ENCODE measurements around the gene MPP2.

Gene MPP2

GRCh38 chr17:43829738-43830137 is 77.6 kb downstream of the MPP2 start:
- Histone ChIP-seq H3K36me3 (ENCODE audit: low read depth) (peaks cover 63% of the 10 kb centered on the region), H3K9me3 (ENCODE audit: severe bottlenecking) (no peaks in the 10 kb centered on the region), H3K27ac (ENCODE audit: poor library complexity, severe bottlenecking) (no peak overlapping the region), H3K4me3 (ENCODE audit: severe bottlenecking) (no peak overlapping the region), H3K4me1 (ENCODE audit: insufficient read depth, poor library complexity, severe bottlenecking) (peaks cover 4% of the 10 kb centered on the region), H3K27me3 (ENCODE audit: insufficient read depth, poor library complexity, severe bottlenecking) (no peaks in the 10 kb centered on the region)
- no peak for TF ChIP-seq CTCF (IDR thresholded peaks at IDR 0.05; ENCODE audit: poor library complexity, severe bottlenecking)
- no peak for DNase-seq (ENCODE audit: low spot score)
- ATAC-seq (ENCODE audit: low read depth): no peak

GRCh38 chr17:43827596-43827995 is 79.7 kb downstream of the MPP2 start:
- H3K27me3 ChIP-seq (ENCODE audit: insufficient read depth, poor library complexity, severe bottlenecking): no peaks in the 10 kb centered on the region
- no peak overlapping the region for H3K4me3 ChIP-seq (ENCODE audit: severe bottlenecking)
- peaks cover 4% of the 10 kb centered on the region for H3K4me1 ChIP-seq (ENCODE audit: insufficient read depth, poor library complexity, severe bottlenecking)
- H3K27ac ChIP-seq (ENCODE audit: poor library complexity, severe bottlenecking): no peak overlapping the region
- H3K36me3 ChIP-seq (ENCODE audit: low read depth): peaks cover 75% of the 10 kb centered on the region
- no peaks in the 10 kb centered on the region for H3K9me3 ChIP-seq (ENCODE audit: severe bottlenecking)
- TF ChIP-seq CTCF (IDR thresholded peaks at IDR 0.05; ENCODE audit: poor library complexity, severe bottlenecking): no peak
- no peak for DNase-seq (ENCODE audit: low spot score)
- ATAC-seq (ENCODE audit: low read depth): no peak

GRCh38 chr17:43826206-43826605 is 81.1 kb downstream of the MPP2 start:
- H3K27ac ChIP-seq (ENCODE audit: poor library complexity, severe bottlenecking): no peak overlapping the region
- H3K36me3 ChIP-seq (ENCODE audit: low read depth): peaks cover 73% of the 10 kb centered on the region
- no peaks in the 10 kb centered on the region for H3K4me1 ChIP-seq (ENCODE audit: insufficient read depth, poor library complexity, severe bottlenecking)
- no peaks in the 10 kb centered on the region for H3K27me3 ChIP-seq (ENCODE audit: insufficient read depth, poor library complexity, severe bottlenecking)
- DNase-seq (ENCODE audit: low spot score) (no peak), ATAC-seq (ENCODE audit: low read depth) (no peak)
- no peak overlapping the region for H3K4me3 ChIP-seq (ENCODE audit: severe bottlenecking)
- no peaks in the 10 kb centered on the region for H3K9me3 ChIP-seq (ENCODE audit: severe bottlenecking)
- no peak for TF ChIP-seq CTCF (IDR thresholded peaks at IDR 0.05; ENCODE audit: poor library complexity, severe bottlenecking)

GRCh38 chr17:43825567-43825966 is 81.8 kb downstream of the MPP2 start:
- H3K27ac ChIP-seq (ENCODE audit: poor library complexity, severe bottlenecking): no peak overlapping the region
- H3K4me3 ChIP-seq (ENCODE audit: severe bottlenecking): no peak overlapping the region
- DNase-seq (ENCODE audit: low spot score) (no peak), ATAC-seq (ENCODE audit: low read depth) (no peak)
- no peaks in the 10 kb centered on the region for H3K9me3 ChIP-seq (ENCODE audit: severe bottlenecking)
- no peaks in the 10 kb centered on the region for H3K27me3 ChIP-seq (ENCODE audit: insufficient read depth, poor library complexity, severe bottlenecking)
- H3K36me3 ChIP-seq (ENCODE audit: low read depth): peaks cover 66% of the 10 kb centered on the region
- no peak for TF ChIP-seq CTCF (IDR thresholded peaks at IDR 0.05; ENCODE audit: poor library complexity, severe bottlenecking)
- no peaks in the 10 kb centered on the region for H3K4me1 ChIP-seq (ENCODE audit: insufficient read depth, poor library complexity, severe bottlenecking)

All from RWPE2 (cell line).